Lower leg skin (tissue), 4 donors: ENCODE data around the gene SERPIND1. TPM values are rescaled to one million over a fixed set of nuclear protein-coding genes. Genes with fewer than 3 reads are reported as not detected.
A peak's percentile ranks its signal among the peaks of the same experiment; 100 is the strongest.

Experiments
- DNase-seq, 2 donors: peaks; one replicate each; pipeline ENCODE4 v3.0.0-alpha.2; 2019; ENCODE audit warnings: low spot score in 2 of 2
- H3K4me3 ChIP-seq: fragments of 200-600 bp; sonication (generic); 2 replicates; pipeline ENCODE4 v1.5.1; 2017; ENCODE audit warnings: mild to moderate bottlenecking, low read depth; ENCODE audit not compliant: poor library complexity, severe bottlenecking
- CTCF ChIP-seq, 3 donors: fragments of 450-650 bp; IDR thresholded peaks; one replicate each; pipeline ENCODE4 v1.5.1; 2016; ENCODE audit warnings: antibody characterized with exemption in 3 of 3, mild to moderate bottlenecking in 3 of 3, moderate library complexity in 2 of 3
- POLR2A ChIP-seq, 2 donors: fragments of 450-650 bp; IDR thresholded peaks; one replicate each; pipeline ENCODE4 v1.6.1; 2016 to 2017; ENCODE audit warnings: antibody characterized with exemption in 2 of 2, mild to moderate bottlenecking in 1 of 2, moderate library complexity in 1 of 2
- WGBS, 2 donors: methylation state at CpG; one replicate each; pipeline ENCODE4 v1.1.5; 2018; 5-methylcytosine and 5-hydroxymethylcytosine counted together
- intact Hi-C: fragments of 100-400 bp; cut with DNase I; formaldehyde crosslinking; loops from one replicate; pipeline ENCODE4 v1.15.0; 2023; ENCODE audit warnings: low total_unique reads
- total RNA-seq, 4 donors: library from RNA; depleted of rRNA; stranded (reverse); fragments of >200 nt; gene quantifications; one replicate each; pipeline ENCODE4 v1.1.0, GENCODE V29; 2016

The SERPIND1 gene
- total RNA-seq, 4 donors from 2014 or later: not detected

GRCh38 chr22:20783300-20783673, 9.4 kb downstream of the SERPIND1 start:
- 98 to 99% methylated on average over 3 of the region's 3 CpGs for WGBS, 2 donors
- intact Hi-C loops: loop anchor here (10.0 kb wide), 1 partner anchor 178 kb away; no protein-coding TSS in a partner anchor

GRCh38 chr22:20783844-20784723, 10.2 kb downstream of the SERPIND1 start:
- DNase-seq: peak in 1 of 2 donors; percentile 27
- TF ChIP-seq POLR2A (IDR thresholded peaks at IDR 0.05) (no peak), CTCF (IDR thresholded peaks at IDR 0.05) (no peak)
- no peak overlapping the region for H3K4me3 ChIP-seq
- intact Hi-C loops: loop anchor here (10.0 kb wide), 1 partner anchor 179 kb away; no protein-coding TSS in a partner anchor
- WGBS, 2 donors: 74 to 75% methylated on average over 14 of the region's 14 CpGs

More at GRCh38 chr22:20783300-20783673, 9.4 kb downstream of the SERPIND1 start:
- no peak for DNase-seq
- TF ChIP-seq POLR2A (IDR thresholded peaks at IDR 0.05): no peak
- no peak for TF ChIP-seq CTCF (IDR thresholded peaks at IDR 0.05)
- H3K4me3 ChIP-seq: no peak overlapping the region

- no peak overlapping the region for H3K4me3 ChIP-seq
- 88 to 93% methylated on average over 3 of the region's 3 CpGs for WGBS, 2 donors
Measured at GRCh38 chr22:20785415-20785814, 11.5 kb downstream of the SERPIND1 start.

GRCh38 chr22:20786048-20786447, 12.1 kb downstream of the SERPIND1 start:
- no peak for DNase-seq
- WGBS, 2 donors: 90 to 91% methylated on average over 8 of the region's 8 CpGs
- intact Hi-C loops: loop anchor here (10.0 kb wide), 1 partner anchor 181 kb away; no protein-coding TSS in a partner anchor

More at GRCh38 chr22:20785415-20785814, 11.5 kb downstream of the SERPIND1 start:
- no peak for TF ChIP-seq CTCF (IDR thresholded peaks at IDR 0.05)
- intact Hi-C loops: loop anchor here (10.0 kb wide), 1 partner anchor 181 kb away; no protein-coding TSS in a partner anchor
- no peak for DNase-seq

GRCh38 chr22:20786536-20786979, 12.6 kb downstream of the SERPIND1 start:
- intact Hi-C loops: loop anchor here (10.0 kb wide), 1 partner anchor 182 kb away; no protein-coding TSS in a partner anchor
- TF ChIP-seq CTCF (IDR thresholded peaks at IDR 0.05) (no peak), POLR2A (IDR thresholded peaks at IDR 0.05) (no peak)
- H3K4me3 ChIP-seq: no peak overlapping the region
- 87 to 93% methylated on average over 10 of the region's 10 CpGs for WGBS, 2 donors
- DNase-seq: no peak

More at GRCh38 chr22:20786048-20786447, 12.1 kb downstream of the SERPIND1 start:
- TF ChIP-seq CTCF (IDR thresholded peaks at IDR 0.05) (no peak), POLR2A (IDR thresholded peaks at IDR 0.05) (no peak)
- no peak overlapping the region for H3K4me3 ChIP-seq
